Panc1 (cell line): ENCODE data around the gene NUDT4B.
"Not testable (repeated sequence)": the region's sequence is repeated elsewhere in the genome, so short reads cannot be mapped to it uniquely, and the experiment has no call there.

ENCODE experiments used
- POLR2AphosphoS5 ChIP-seq: IDR thresholded peaks from 2 replicates; pipeline ENCODE4 v1.6.1; 2012; ENCODE audit warnings: mild to moderate bottlenecking, low read depth, low read length, moderate library complexity
- TF ChIP-seq, protein P1 (sequence below): fragments of 450-650 bp; IDR thresholded peaks from 2 replicates; pipeline ENCODE4 v1.5.1; 2017; ENCODE audit warnings: mild to moderate bottlenecking

- TF ChIP-seq POLR2AphosphoS5 = not testable (repeated sequence)
- TF ChIP-seq, protein P1, sequence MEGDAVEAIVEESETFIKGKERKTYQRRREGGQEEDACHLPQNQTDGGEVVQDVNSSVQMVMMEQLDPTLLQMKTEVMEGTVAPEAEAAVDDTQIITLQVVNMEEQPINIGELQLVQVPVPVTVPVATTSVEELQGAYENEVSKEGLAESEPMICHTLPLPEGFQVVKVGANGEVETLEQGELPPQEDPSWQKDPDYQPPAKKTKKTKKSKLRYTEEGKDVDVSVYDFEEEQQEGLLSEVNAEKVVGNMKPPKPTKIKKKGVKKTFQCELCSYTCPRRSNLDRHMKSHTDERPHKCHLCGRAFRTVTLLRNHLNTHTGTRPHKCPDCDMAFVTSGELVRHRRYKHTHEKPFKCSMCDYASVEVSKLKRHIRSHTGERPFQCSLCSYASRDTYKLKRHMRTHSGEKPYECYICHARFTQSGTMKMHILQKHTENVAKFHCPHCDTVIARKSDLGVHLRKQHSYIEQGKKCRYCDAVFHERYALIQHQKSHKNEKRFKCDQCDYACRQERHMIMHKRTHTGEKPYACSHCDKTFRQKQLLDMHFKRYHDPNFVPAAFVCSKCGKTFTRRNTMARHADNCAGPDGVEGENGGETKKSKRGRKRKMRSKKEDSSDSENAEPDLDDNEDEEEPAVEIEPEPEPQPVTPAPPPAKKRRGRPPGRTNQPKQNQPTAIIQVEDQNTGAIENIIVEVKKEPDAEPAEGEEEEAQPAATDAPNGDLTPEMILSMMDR = not testable (repeated sequence)
Measured at GRCh38 chr1:148722758-148723157, 25.8 kb upstream of the NUDT4B start.
